Activated T-cell treated with anti-CD3 and anti-CD28 coated beads, Interleukin-2, amount 50 U/mL, for 72 hours (primary cell): ENCODE data around the gene NOL4L. TPM values are rescaled to one million over a fixed set of nuclear protein-coding genes. Genes with fewer than 3 reads are reported as not detected.

Experiments
- ATAC-seq, 2 donors: fragments of 150-1000 bp; cut with Tn5 transposase; replicated peaks in 1 of 2; 2 replicates each; pipeline ENCODE4 v1.10.0; 2021; ENCODE audit warnings: moderate library complexity in 2 of 2, mild to moderate bottlenecking in 1 of 2
- DNase-seq, 2 donors: peaks; one replicate each; pipeline ENCODE4 v3.0.0; 2021 to 2022; ENCODE audit warnings: mixed read lengths in 1 of 2
- H3K27ac Mint-ChIP-seq: one replicate; pipeline ENCODE4 v1.8.0; 2022; ENCODE audit warnings: mild to moderate bottlenecking, moderate library complexity, mixed read lengths
- H3K27me3 Mint-ChIP-seq: one replicate; pipeline ENCODE4 v1.8.0; 2022; ENCODE audit warnings: low read depth, mixed read lengths
- H3K36me3 Mint-ChIP-seq, 2 donors: one replicate each; pipeline ENCODE4 v1.8.0; 2022; ENCODE audit warnings: mixed read lengths in 2 of 2, mild to moderate bottlenecking in 1 of 2; ENCODE audit not compliant: insufficient read depth in 2 of 2
- H3K4me1 Mint-ChIP-seq: one replicate; pipeline ENCODE4 v1.8.0; 2022; ENCODE audit warnings: low read depth, mixed read lengths
- H3K4me3 Mint-ChIP-seq, 2 donors: one replicate each; pipeline ENCODE4 v1.8.0; 2022; ENCODE audit warnings: mild to moderate bottlenecking in 2 of 2, mixed read lengths in 2 of 2, moderate library complexity in 2 of 2
- H3K9me3 Mint-ChIP-seq, 2 donors: one replicate each; pipeline ENCODE4 v1.8.0; 2022; ENCODE audit warnings: mixed read lengths in 2 of 2
- total RNA-seq, 2 donors: library from RNA; stranded (reverse); gene quantifications; one replicate each; pipeline ENCODE4 v1.2.3, GENCODE V29; 2022

The NOL4L gene
- total RNA-seq, 2 donors from 2014 or later = 28.2 to 30.0 TPM

- ATAC-seq (peak; percentile 69 to 74), DNase-seq (peak; percentile 41 to 50)
- Mint-ChIP-seq H3K27ac (peak overlapping the region; percentile 62), H3K27me3 (no peaks in the 10 kb centered on the region), H3K36me3 (no peaks in the 10 kb centered on the region), H3K9me3 (no peaks in the 10 kb centered on the region), H3K4me1 (peaks cover 29% of the 10 kb centered on the region), H3K4me3 (peak overlapping the region in 1 of 2 donors; percentile 29)
Measured at GRCh38 chr20:32574296-32575226, 10.6 kb downstream of the NOL4L start.

DNA sequence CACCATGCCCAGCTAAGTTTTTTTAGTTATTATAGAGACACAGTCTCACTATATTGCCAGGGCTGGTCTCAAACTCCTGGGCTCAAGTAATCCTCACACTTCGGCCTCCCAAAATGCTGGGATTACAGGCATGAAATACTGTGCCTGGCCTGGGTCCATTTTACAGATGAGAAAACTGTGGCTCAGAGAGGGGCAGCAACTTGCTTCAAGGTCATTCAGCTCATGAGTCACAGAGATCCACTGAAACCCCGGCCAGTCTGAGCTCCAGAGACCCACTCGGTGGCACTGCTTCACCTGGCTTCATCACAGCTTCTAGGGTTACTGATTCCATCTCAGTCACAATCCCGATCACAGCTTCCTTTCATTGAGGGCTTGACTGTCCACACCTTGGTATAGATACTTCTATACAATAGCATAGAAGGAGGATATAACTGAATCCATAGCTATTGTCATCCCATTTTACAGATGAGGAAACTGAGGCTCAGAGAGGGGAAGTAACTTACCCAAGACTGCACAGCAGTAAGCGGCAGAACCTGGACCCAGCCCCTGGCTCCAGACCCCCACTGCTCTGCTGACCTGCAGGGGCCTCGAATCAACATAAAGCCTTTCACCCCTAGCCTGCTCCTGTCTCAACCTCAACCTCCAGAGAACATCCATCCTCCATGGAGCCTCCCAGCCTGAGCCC is 11.8 kb downstream of the NOL4L start:
- Mint-ChIP-seq H3K9me3 (no peaks in the 10 kb centered on the region), H3K4me1 (peaks cover 31% of the 10 kb centered on the region), H3K27me3 (no peaks in the 10 kb centered on the region), H3K4me3 (no peak overlapping the region), H3K36me3 (no peaks in the 10 kb centered on the region), H3K27ac (peak overlapping the region; percentile 16)
- no peak for DNase-seq
- ATAC-seq = no peak

DNA sequence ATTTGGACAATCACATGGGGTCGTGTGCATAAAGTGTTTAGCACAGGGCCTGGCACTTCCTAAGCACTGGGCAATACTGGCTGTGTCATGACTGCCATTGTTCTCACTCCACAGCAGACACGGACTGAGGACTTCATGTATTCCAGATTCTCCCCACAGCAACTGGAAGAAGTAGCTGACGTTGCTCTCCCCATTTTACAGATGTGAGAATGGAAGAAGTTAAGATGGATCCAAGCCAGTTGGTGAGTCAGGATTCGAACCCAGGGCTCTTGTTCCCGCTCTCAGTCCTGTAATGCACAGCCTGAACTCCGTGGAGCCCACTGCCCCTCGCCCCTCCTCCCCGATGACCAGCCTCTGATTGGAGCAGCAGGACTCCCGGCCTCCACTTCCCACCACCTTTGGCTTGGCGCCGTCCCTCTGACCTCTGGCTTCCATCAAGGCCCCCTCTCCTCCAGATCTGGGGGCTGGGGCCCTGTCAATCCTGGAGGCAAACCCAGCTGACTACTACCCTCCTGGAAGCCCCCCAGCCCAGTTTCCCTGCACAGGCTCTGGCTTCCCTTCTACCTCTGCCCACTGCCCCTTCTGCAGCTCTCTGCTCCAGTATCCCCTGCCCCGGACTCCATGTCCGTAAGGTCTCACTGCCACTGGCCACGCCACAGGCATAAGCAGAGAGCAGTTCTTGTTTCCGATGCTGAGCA is 12.7 kb downstream of the NOL4L start:
- H3K9me3 Mint-ChIP-seq = no peaks in the 10 kb centered on the region
- peaks cover 31% of the 10 kb centered on the region for H3K4me1 Mint-ChIP-seq
- no peak overlapping the region for H3K4me3 Mint-ChIP-seq
- H3K27me3 Mint-ChIP-seq = no peaks in the 10 kb centered on the region
- H3K36me3 Mint-ChIP-seq = no peaks in the 10 kb centered on the region
- DNase-seq (no peak), ATAC-seq (no peak)
- H3K27ac Mint-ChIP-seq = no peak overlapping the region

GRCh38 chr20:32571566-32571965 is 13.6 kb downstream of the NOL4L start:
- ATAC-seq (no peak), DNase-seq (no peak)
- H3K9me3 Mint-ChIP-seq = no peaks in the 10 kb centered on the region
- H3K4me3 Mint-ChIP-seq = no peak overlapping the region
- H3K27me3 Mint-ChIP-seq = no peaks in the 10 kb centered on the region
- no peak overlapping the region for H3K27ac Mint-ChIP-seq
- H3K4me1 Mint-ChIP-seq = peaks cover 31% of the 10 kb centered on the region
- no peaks in the 10 kb centered on the region for H3K36me3 Mint-ChIP-seq

- H3K36me3 Mint-ChIP-seq = no peaks in the 10 kb centered on the region
- ATAC-seq (no peak), DNase-seq (no peak)
- peaks cover 33% of the 10 kb centered on the region for H3K4me1 Mint-ChIP-seq
- peak overlapping the region; percentile 8 for H3K27ac Mint-ChIP-seq
- H3K9me3 Mint-ChIP-seq = no peaks in the 10 kb centered on the region
- no peak overlapping the region for H3K4me3 Mint-ChIP-seq
- H3K27me3 Mint-ChIP-seq = no peaks in the 10 kb centered on the region
Measured at GRCh38 chr20:32570401-32571190, 14.5 kb downstream of the NOL4L start.

- DNase-seq (no peak), ATAC-seq (peak in 1 of 2 donors; percentile 31)
- Mint-ChIP-seq H3K27me3 (no peaks in the 10 kb centered on the region), H3K4me1 (peaks cover 37% of the 10 kb centered on the region), H3K36me3 (no peaks in the 10 kb centered on the region), H3K4me3 (no peak overlapping the region), H3K27ac (peak overlapping the region; percentile 2), H3K9me3 (no peaks in the 10 kb centered on the region)
Measured at GRCh38 chr20:32569380-32570305, 15.5 kb downstream of the NOL4L start.

- peak overlapping the region; percentile 2 for H3K27ac Mint-ChIP-seq
- ATAC-seq (no peak), DNase-seq (no peak)
- no peaks in the 10 kb centered on the region for H3K27me3 Mint-ChIP-seq
- no peaks in the 10 kb centered on the region for H3K9me3 Mint-ChIP-seq
- H3K4me1 Mint-ChIP-seq = peaks cover 37% of the 10 kb centered on the region
- H3K4me3 Mint-ChIP-seq = no peak overlapping the region
- no peaks in the 10 kb centered on the region for H3K36me3 Mint-ChIP-seq
Measured at GRCh38 chr20:32569018-32569379, 16.1 kb downstream of the NOL4L start.

- no peaks in the 10 kb centered on the region for H3K27me3 Mint-ChIP-seq
Measured at GRCh38 chr20:32567384-32568178, 17.6 kb downstream of the NOL4L start.

DNA sequence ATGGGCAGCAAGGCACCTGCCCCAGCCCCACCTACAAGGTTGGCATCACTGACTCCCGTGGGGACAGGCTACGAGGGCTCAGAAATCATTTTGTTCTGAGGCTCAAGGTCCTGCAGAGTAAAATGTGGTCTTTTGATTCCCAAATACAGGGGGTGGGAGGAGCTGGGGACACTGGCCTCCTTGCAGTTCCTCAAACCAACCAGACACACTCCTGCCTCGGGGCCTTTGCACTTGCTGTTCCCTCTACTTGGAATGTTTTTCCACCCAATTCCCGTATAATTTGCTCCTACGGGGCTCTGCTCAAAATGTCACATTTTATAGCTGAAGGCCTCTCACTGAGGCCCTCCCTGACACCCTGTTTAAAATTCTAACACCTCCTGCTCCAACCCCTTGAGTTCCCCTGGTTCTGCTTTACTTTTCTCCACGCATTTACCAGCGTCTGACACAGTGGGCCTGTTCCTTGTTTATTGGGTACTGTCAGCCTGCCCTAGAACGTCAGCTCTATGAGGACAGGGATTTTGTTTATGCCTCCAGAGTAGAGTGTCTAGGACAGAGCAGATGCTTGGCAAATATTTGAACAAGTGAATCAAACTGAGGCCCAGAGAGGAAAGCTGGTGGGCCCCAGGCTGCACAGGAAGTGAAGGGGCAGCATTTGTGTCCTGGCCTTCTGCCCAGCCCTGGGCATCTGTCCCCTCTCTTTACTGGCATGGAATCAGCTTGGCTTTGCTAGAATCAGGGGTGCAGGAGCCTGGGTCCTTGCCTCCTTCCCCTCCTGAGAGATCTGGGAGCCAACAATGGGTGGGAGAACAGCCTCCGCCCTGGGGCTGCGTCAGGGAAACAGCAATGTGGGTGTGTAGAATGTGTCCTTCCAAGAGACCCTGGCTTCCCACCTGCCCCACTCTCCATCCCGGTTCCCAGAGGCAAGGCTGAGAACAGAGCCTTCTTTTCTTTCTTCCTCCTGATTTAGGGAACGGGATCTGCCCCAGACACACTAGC is 18.5 kb downstream of the NOL4L start:
- Mint-ChIP-seq H3K36me3 (no peaks in the 10 kb centered on the region), H3K4me1 (peaks cover 29% of the 10 kb centered on the region), H3K27ac (peak overlapping the region; percentile 3), H3K27me3 (no peaks in the 10 kb centered on the region), H3K9me3 (no peaks in the 10 kb centered on the region), H3K4me3 (no peak overlapping the region)
- no peak for DNase-seq
- ATAC-seq = no peak

More at GRCh38 chr20:32567384-32568178, 17.6 kb downstream of the NOL4L start:
- ATAC-seq (no peak), DNase-seq (no peak)
- no peaks in the 10 kb centered on the region for H3K9me3 Mint-ChIP-seq
- H3K4me1 Mint-ChIP-seq = peaks cover 34% of the 10 kb centered on the region
- no peak overlapping the region for H3K27ac Mint-ChIP-seq
- no peaks in the 10 kb centered on the region for H3K36me3 Mint-ChIP-seq
- H3K4me3 Mint-ChIP-seq = no peak overlapping the region

DNA sequence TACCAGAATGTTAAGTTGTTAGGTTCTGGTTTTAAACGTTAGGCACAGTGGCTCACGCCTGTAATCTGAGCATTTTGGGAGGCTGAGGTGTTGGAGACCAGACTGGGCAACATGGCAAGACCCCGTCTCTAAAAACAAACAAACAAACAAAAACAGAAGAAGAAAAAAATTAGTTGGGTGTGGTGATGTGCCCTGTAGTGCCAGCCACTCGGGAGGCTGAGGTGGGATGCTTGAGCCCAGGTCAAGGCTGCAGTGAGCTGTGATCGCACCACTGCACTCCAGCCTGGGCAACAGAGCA is 19.4 kb downstream of the NOL4L start:
- Mint-ChIP-seq H3K4me1 (peaks cover 34% of the 10 kb centered on the region), H3K9me3 (no peaks in the 10 kb centered on the region), H3K36me3 (no peaks in the 10 kb centered on the region), H3K27me3 (no peaks in the 10 kb centered on the region), H3K27ac (peak overlapping the region; percentile 15), H3K4me3 (no peak overlapping the region)
- ATAC-seq (no peak), DNase-seq (no peak)
